ENCODE data around the gene GOLGA6C. TPM values are rescaled to one million over a fixed set of nuclear protein-coding genes. Genes with fewer than 3 reads are reported as not detected.
A peak's percentile ranks its signal among the peaks of the same experiment; 100 is the strongest.
"Not testable (repeated sequence)": the region's sequence is repeated elsewhere in the genome, so short reads cannot be mapped to it uniquely, and the experiment has no call there.

The GOLGA6C gene
- total RNA-seq, 2 donors from 2014 or later = not detected

GRCh38 chr15:75231836-75232235 is 26.3 kb upstream of the GOLGA6C start:
- H3K36me3 Mint-ChIP-seq (ENCODE audit: low read depth) = peaks cover 9% of the 10 kb centered on the region
- H3K27me3 Mint-ChIP-seq = peaks cover 37% of the 10 kb centered on the region
- DNase-seq (no peak), ATAC-seq (no peak)
- peak overlapping the region; percentile 5 for H3K4me3 Mint-ChIP-seq
- no peak overlapping the region for H3K27ac Mint-ChIP-seq
- no peaks in the 10 kb centered on the region for H3K9me3 ChIP-seq (ENCODE audit: control insufficient read depth, low read length, poor library complexity, severe bottlenecking)
- peaks cover 2% of the 10 kb centered on the region for H3K4me1 Mint-ChIP-seq

- no peaks in the 10 kb centered on the region for H3K9me3 ChIP-seq (ENCODE audit: control insufficient read depth, low read length, poor library complexity, severe bottlenecking)
These were observed 25.8 kb upstream of the GOLGA6C start for GRCh38 chr15:75232252-75232813.

GRCh38 chr15:75232826-75233503 is 25.2 kb upstream of the GOLGA6C start:
- DNase-seq = no peak
- Mint-ChIP-seq H3K36me3 (ENCODE audit: low read depth) (peaks cover 9% of the 10 kb centered on the region), H3K4me3 (peak overlapping the region; percentile 2), H3K4me1 (peaks cover 2% of the 10 kb centered on the region), H3K27ac (no peak overlapping the region), H3K27me3 (peaks cover 28% of the 10 kb centered on the region)
- H3K9me3 ChIP-seq (ENCODE audit: control insufficient read depth, low read length, poor library complexity, severe bottlenecking) = no peaks in the 10 kb centered on the region
- no peak for ATAC-seq

More at GRCh38 chr15:75232252-75232813, 25.8 kb upstream of the GOLGA6C start:
- no peak for DNase-seq
- no peak overlapping the region for H3K4me3 Mint-ChIP-seq
- H3K36me3 Mint-ChIP-seq (ENCODE audit: low read depth) = peaks cover 9% of the 10 kb centered on the region
- no peak overlapping the region for H3K27ac Mint-ChIP-seq
- peaks cover 33% of the 10 kb centered on the region for H3K27me3 Mint-ChIP-seq
- ATAC-seq = no peak
- H3K4me1 Mint-ChIP-seq = peaks cover 2% of the 10 kb centered on the region

GRCh38 chr15:75233504-75234190 is 24.5 kb upstream of the GOLGA6C start:
- peak overlapping the region; percentile 14 for H3K27ac Mint-ChIP-seq
- peaks cover 9% of the 10 kb centered on the region for H3K36me3 Mint-ChIP-seq (ENCODE audit: low read depth)
- peaks cover 2% of the 10 kb centered on the region for H3K4me1 Mint-ChIP-seq
- H3K4me3 Mint-ChIP-seq = no peak overlapping the region
- H3K27me3 Mint-ChIP-seq = peaks cover 33% of the 10 kb centered on the region
- DNase-seq = no peak
- H3K9me3 ChIP-seq (ENCODE audit: control insufficient read depth, low read length, poor library complexity, severe bottlenecking) = no peaks in the 10 kb centered on the region
- ATAC-seq = no peak

- Mint-ChIP-seq H3K4me1 (peaks cover 2% of the 10 kb centered on the region), H3K4me3 (no peak overlapping the region), H3K27me3 (peaks cover 38% of the 10 kb centered on the region), H3K36me3 (ENCODE audit: low read depth) (peaks cover 9% of the 10 kb centered on the region), H3K27ac (peak overlapping the region; percentile 14)
- DNase-seq (no peak), ATAC-seq (no peak)
- no peaks in the 10 kb centered on the region for H3K9me3 ChIP-seq (ENCODE audit: control insufficient read depth, low read length, poor library complexity, severe bottlenecking)
These were observed 23.8 kb upstream of the GOLGA6C start for GRCh38 chr15:75234191-75234810.

GRCh38 chr15:75235051-75235673 is 23.0 kb upstream of the GOLGA6C start:
- no peak for DNase-seq
- H3K4me3 Mint-ChIP-seq = no peak overlapping the region
- ATAC-seq = no peak

GRCh38 chr15:75235760-75236729 is 22.1 kb upstream of the GOLGA6C start:
- Mint-ChIP-seq H3K4me3 (no peak overlapping the region), H3K4me1 (no peaks in the 10 kb centered on the region), H3K36me3 (ENCODE audit: low read depth) (peaks cover 9% of the 10 kb centered on the region), H3K27ac (no peak overlapping the region), H3K27me3 (peaks cover 47% of the 10 kb centered on the region)
- no peak for ATAC-seq
- H3K9me3 ChIP-seq (ENCODE audit: control insufficient read depth, low read length, poor library complexity, severe bottlenecking) = no peaks in the 10 kb centered on the region
- no peak for DNase-seq

More at GRCh38 chr15:75235051-75235673, 23.0 kb upstream of the GOLGA6C start:
- H3K9me3 ChIP-seq (ENCODE audit: control insufficient read depth, low read length, poor library complexity, severe bottlenecking) = no peaks in the 10 kb centered on the region
- peaks cover 9% of the 10 kb centered on the region for H3K36me3 Mint-ChIP-seq (ENCODE audit: low read depth)
- peaks cover 39% of the 10 kb centered on the region for H3K27me3 Mint-ChIP-seq
- peaks cover 2% of the 10 kb centered on the region for H3K4me1 Mint-ChIP-seq
- H3K27ac Mint-ChIP-seq = no peak overlapping the region

- H3K9me3 ChIP-seq (ENCODE audit: control insufficient read depth, low read length, poor library complexity, severe bottlenecking) = no peaks in the 10 kb centered on the region
- H3K27ac Mint-ChIP-seq = no peak overlapping the region
- peaks cover 5% of the 10 kb centered on the region for H3K36me3 Mint-ChIP-seq (ENCODE audit: low read depth)
- DNase-seq (no peak), ATAC-seq (no peak)
- peaks cover 37% of the 10 kb centered on the region for H3K27me3 Mint-ChIP-seq
- H3K4me1 Mint-ChIP-seq = no peaks in the 10 kb centered on the region
- no peak overlapping the region for H3K4me3 Mint-ChIP-seq
These were observed 20.7 kb upstream of the GOLGA6C start for GRCh38 chr15:75237316-75237982.

GRCh38 chr15:75238150-75238549 is 20.0 kb upstream of the GOLGA6C start:
- no peaks in the 10 kb centered on the region for H3K4me1 Mint-ChIP-seq
- DNase-seq = no peak
- no peak overlapping the region for H3K27ac Mint-ChIP-seq
- no peak for ATAC-seq
- peaks cover 30% of the 10 kb centered on the region for H3K27me3 Mint-ChIP-seq
- H3K36me3 Mint-ChIP-seq (ENCODE audit: low read depth) = peaks cover 3% of the 10 kb centered on the region
- H3K4me3 Mint-ChIP-seq = no peak overlapping the region
- no peaks in the 10 kb centered on the region for H3K9me3 ChIP-seq (ENCODE audit: control insufficient read depth, low read length, poor library complexity, severe bottlenecking)

- H3K4me1 Mint-ChIP-seq; H3K9me3 ChIP-seq (ENCODE audit: control insufficient read depth, low read length, poor library complexity, severe bottlenecking); H3K27ac Mint-ChIP-seq; ATAC-seq; DNase-seq; H3K36me3 Mint-ChIP-seq (ENCODE audit: low read depth); H3K4me3 Mint-ChIP-seq: not testable (repeated sequence)
- H3K27me3 Mint-ChIP-seq = peaks cover 35% of the 10 kb centered on the region
These were observed 12.4 kb upstream of the GOLGA6C start for GRCh38 chr15:75245741-75246140.

GRCh38 chr15:75248991-75249390 is 9.1 kb upstream of the GOLGA6C start:
- H3K9me3 ChIP-seq (ENCODE audit: control insufficient read depth, low read length, poor library complexity, severe bottlenecking); H3K4me3 Mint-ChIP-seq; H3K36me3 Mint-ChIP-seq (ENCODE audit: low read depth); ATAC-seq; DNase-seq; H3K27ac Mint-ChIP-seq; H3K4me1 Mint-ChIP-seq: not testable (repeated sequence)
- H3K27me3 Mint-ChIP-seq = peaks cover 39% of the 10 kb centered on the region

GRCh38 chr15:75249726-75250125 is 8.4 kb upstream of the GOLGA6C start:
- Mint-ChIP-seq H3K4me1 (no peaks in the 10 kb centered on the region), H3K27me3 (peaks cover 39% of the 10 kb centered on the region)

More at GRCh38 chr15:75249726-75250125, 8.4 kb upstream of the GOLGA6C start:
- no peak for ATAC-seq
- no peaks in the 10 kb centered on the region for H3K9me3 ChIP-seq (ENCODE audit: control insufficient read depth, low read length, poor library complexity, severe bottlenecking)
- Mint-ChIP-seq H3K4me3 (no peak overlapping the region), H3K36me3 (ENCODE audit: low read depth) (no peaks in the 10 kb centered on the region), H3K27ac (no peak overlapping the region)
- DNase-seq = no peak

Measured in T-helper 17 cell (primary cell).